ENCODE measurements around the gene TXNDC8. TPM values are rescaled to one million over a fixed set of nuclear protein-coding genes. Genes with fewer than 3 reads are reported as not detected.

Gene TXNDC8
- total and polyA plus RNA-seq, 2 of the 13 experiments (the other 11 are each of a cell fraction or from before 2014, with no cell fraction given): not detected

DNA sequence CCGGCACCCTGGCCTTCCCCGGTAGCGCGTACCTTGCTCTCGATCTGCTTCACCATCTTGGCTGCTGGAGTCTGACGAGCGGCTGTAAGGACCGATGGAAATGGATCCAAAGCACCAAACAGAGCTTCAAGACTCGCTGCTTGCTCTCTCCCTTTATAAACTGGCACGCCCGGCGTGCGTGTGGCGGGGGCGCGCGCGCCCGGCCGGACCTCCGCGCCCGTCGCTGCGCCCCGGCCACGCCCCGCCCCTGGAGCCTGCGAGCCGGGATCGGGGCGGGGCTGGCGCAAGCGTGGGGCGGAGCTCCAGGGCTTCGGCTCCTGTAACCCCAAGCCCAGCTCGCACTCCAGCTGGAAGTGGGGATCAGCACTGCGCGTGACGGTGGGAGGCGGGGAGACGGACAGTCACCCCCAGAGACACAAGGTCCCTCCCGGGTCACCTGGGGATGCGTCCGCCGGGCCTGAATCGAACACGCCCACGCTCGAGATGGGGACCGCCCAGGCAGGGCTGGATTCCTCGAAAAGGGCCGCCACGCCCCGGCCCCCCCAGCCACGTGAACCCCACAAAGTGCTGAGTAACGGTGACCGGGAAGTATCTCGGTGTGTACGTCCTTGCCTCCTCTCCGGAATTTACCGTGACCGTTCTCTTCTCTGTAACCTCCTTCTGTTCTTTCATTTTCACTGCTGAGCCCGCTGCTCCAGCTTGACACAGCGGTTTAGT is 81.1 kb downstream of the TXNDC8 start, which contains the start of gene TXN (continued):
- no peak for TF ChIP-seq ZNF577 (CRISPR knock-in tag; IDR thresholded peaks at IDR 0.05; ENCODE audit: borderline replicate concordance, low read depth)
- TF ChIP-seq ZBTB38 (CRISPR knock-in tag; IDR thresholded peaks at IDR 0.05): no peak
- TF ChIP-seq SATB2 (CRISPR knock-in tag; IDR thresholded peaks at IDR 0.05): 0 out of 2 replicates have a peak, but pooled peaks have one; percentile 25
- TF ChIP-seq SRSF1 (optimal IDR thresholded peaks at IDR 0.05; ENCODE audit: low read depth, low read length): no peak
- no peak for TF ChIP-seq ZNF10 (CRISPR knock-in tag; IDR thresholded peaks at IDR 0.05; ENCODE audit: borderline replicate concordance, low read depth)
- TF ChIP-seq ZMAT3 (CRISPR knock-in tag; conservative IDR thresholded peaks at IDR 0.05): no peak
- TF ChIP-seq ZNF33B (CRISPR knock-in tag; IDR thresholded peaks at IDR 0.05): no peak
- no peak for TF ChIP-seq ZBTB20 (CRISPR knock-in tag; IDR thresholded peaks at IDR 0.05; ENCODE audit: borderline replicate concordance, low read depth)
- TF ChIP-seq JUN (CRISPR knock-in tag; IDR thresholded peaks at IDR 0.05): no peak
- TF ChIP-seq YY1 (IDR thresholded peaks at IDR 0.05; ENCODE audit: insufficient read depth, insufficient replicate concordance, low read depth, low read length): peak; percentile 52
- no peak for TF ChIP-seq ZNF460 (CRISPR knock-in tag; IDR thresholded peaks at IDR 0.05; ENCODE audit: borderline replicate concordance)
- TF ChIP-seq ZNF598 (CRISPR knock-in tag; IDR thresholded peaks at IDR 0.05; ENCODE audit: borderline replicate concordance): no peak; the same call in 1 of the 2 replicates
- peak; percentile 65 for TF ChIP-seq TAF1 (CRISPR knock-in tag; IDR thresholded peaks at IDR 0.05)
- TF ChIP-seq NCOA1 (CRISPR knock-in tag; IDR thresholded peaks at IDR 0.05): peak; percentile 62; the same call in 1 of the 2 replicates
- peak; percentile 26; the same call in 1 of the 2 replicates for TF ChIP-seq ZNF563 (CRISPR knock-in tag; IDR thresholded peaks at IDR 0.05)
- TF ChIP-seq MNT (IDR thresholded peaks at IDR 0.05): peak; percentile 62
- TF ChIP-seq DNMT3B (CRISPR knock-in tag; conservative IDR thresholded peaks at IDR 0.05): no peak
- no peak for TF ChIP-seq MEF2D (CRISPR knock-in tag; IDR thresholded peaks at IDR 0.05)
- TF ChIP-seq, protein P1, sequence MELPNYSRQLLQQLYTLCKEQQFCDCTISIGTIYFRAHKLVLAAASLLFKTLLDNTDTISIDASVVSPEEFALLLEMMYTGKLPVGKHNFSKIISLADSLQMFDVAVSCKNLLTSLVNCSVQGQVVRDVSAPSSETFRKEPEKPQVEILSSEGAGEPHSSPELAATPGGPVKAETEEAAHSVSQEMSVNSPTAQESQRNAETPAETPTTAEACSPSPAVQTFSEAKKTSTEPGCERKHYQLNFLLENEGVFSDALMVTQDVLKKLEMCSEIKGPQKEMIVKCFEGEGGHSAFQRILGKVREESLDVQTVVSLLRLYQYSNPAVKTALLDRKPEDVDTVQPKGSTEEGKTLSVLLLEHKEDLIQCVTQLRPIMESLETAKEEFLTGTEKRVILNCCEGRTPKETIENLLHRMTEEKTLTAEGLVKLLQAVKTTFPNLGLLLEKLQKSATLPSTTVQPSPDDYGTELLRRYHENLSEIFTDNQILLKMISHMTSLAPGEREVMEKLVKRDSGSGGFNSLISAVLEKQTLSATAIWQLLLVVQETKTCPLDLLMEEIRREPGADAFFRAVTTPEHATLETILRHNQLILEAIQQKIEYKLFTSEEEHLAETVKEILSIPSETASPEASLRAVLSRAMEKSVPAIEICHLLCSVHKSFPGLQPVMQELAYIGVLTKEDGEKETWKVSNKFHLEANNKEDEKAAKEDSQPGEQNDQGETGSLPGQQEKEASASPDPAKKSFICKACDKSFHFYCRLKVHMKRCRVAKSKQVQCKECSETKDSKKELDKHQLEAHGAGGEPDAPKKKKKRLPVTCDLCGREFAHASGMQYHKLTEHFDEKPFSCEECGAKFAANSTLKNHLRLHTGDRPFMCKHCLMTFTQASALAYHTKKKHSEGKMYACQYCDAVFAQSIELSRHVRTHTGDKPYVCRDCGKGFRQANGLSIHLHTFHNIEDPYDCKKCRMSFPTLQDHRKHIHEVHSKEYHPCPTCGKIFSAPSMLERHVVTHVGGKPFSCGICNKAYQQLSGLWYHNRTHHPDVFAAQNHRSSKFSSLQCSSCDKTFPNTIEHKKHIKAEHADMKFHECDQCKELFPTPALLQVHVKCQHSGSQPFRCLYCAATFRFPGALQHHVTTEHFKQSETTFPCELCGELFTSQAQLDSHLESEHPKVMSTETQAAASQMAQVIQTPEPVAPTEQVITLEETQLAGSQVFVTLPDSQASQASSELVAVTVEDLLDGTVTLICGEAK (IDR thresholded peaks at IDR 0.05): no peak
- TF ChIP-seq, protein P1 (CRISPR knock-in tag; IDR thresholded peaks at IDR 0.05): no peak
- TF ChIP-seq ZNF564 (CRISPR knock-in tag; IDR thresholded peaks at IDR 0.05): no peak

All from HepG2 (cell line).